ENCODE measurements around the gene EFCC1.

EFCC1 gene, protein sequence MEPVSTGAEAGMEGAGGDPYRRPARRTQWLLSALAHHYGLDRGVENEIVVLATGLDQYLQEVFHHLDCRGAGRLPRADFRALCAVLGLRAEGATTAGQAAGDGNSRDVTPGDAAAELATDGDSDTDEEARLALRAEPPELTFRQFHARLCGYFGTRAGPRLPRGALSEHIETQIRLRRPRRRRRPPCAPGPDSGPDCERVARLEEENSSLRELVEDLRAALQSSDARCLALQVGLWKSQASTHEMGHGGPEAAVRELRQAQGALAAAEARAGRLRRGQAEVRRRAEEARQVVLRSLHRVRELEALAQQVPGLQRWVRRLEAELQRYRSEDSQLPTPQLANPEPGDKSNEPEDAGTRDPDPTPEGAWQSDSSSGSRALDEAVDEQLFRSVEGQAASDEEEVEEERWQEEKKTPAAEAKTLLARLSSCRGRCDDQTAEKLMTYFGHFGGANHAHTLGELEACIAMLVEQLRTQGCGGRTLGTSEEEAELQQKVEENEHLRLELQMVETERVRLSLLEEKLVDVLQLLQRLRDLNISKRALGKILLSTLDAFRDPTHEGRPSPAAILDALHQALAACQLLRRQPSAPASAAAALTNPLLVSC

DNA sequence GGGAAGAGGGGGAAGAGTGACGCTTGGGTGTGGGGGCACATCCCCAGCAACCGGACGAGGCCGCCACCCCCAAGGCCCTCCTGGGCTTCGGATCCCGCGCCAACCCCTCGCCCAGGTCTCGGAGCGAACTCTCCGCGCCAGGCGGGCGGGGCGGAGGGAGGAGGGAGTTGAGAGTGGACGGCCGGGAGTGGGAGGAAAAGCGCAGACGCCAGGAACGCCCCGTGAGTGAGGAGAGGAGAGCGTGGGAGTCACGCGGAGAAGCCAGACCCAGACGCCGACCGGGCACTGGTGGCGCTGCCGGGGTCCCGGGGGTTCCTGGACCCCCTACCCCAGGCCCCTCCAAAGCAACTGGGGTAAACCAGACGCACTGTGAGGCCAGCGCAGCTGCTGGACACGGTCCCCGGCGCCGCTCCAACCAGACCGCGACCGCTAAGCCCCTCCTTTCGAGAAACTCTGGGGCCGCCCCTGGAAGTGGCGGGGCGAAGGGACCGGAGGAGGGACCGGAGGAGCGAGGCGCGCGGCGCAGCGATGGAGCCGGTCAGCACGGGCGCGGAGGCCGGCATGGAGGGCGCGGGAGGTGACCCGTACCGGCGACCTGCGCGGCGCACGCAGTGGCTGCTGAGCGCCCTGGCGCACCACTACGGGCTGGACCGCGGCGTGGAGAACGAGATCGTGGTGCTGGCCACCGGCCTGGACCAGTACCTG lies at the start of gene EFCC1:
Gene EFCC1 (plus strand): TSS at position 204 of the 705 bp plus-strand sequence. CDS start 325 bp downstream, at position 529.
- DNase-seq = peak in 1 of 56 donors; percentile 47

DNA sequence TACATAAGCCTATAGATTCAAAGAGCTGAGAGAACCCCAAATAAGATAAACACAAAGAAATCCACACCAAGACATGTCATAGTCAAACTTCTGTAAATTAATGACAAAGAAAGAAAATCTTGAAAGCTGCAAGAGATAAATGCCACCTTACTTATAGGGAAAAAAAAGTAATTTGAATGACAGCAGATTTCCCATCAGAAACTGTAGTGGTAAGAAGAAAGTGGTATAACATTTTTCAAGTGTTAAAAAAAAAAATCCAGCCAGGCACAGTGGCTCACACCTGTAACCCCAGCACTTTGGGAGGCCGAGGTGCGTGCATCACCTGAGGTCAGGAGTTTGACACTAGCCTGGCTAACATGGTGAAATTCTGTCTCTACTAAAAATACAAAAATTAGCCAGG lies 44.7 kb upstream of the EFCC1 start:
- no peak for DNase-seq

DNA sequence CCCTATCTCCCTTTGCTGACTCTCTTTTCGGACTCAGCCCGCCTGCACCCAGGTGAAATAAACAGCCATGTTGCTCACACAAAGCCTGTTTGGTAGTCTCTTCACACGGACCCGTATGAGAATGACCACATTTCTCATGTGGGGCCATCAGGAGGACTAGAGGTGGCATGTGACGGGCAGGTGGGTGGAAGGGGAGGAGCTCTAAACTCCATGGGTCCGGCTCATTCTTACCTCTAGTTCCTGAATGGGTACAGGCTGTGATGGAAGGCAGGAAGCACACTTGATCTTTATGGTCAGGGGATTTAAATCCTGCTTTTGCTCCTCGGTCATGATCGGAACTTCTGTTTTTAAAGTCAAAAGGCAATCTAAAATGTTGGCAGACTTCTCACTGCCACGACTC lies 35.8 kb upstream of the EFCC1 start:
- no peak for DNase-seq

DNA sequence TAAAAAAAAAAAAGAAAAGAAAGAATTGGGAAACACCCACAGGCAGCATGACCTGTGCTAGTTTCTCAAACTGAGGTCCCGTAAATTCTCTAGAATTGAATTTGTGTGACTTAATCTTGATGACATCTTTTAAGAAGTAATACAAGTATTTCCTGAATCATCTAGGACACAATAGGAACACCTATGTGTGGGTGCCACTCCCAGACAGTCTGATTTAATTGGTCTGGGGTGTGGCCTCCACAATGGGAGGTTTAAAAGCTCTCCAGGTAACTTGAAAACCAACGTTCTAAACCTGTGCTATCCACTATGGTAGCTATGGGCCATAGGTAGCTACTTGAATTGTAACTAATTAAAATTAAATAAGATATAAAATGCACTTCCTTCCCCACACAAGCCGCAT lies 35.3 kb upstream of the EFCC1 start:
- DNase-seq = no peak

DNA sequence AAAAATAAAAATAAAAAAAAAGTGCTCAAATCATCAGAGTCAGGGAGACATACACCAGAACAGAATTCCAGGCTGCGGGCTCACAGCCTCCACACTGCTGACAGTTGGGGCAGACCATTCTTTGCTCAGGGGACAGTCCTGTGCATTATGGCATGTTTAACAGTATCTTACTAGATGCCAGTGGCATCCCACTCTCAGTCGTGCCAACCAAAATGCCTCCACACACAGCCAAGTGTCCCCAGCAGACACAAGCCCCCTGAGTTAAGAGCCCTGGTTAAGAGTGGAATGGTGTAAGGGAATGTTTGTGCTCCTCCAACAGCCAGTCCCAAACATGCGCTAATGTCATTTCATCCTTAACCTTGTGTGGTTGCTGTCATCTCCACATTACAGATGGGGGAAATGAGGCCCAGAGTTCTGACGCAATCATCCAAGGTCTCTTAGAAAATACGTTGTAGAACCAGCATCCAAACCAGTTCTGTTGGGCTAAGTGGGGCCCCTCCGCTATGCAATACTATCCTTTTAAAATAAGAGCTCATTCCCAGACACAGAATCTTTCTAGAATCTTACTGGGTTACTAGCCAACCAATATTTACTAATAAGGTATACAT lies 33.3 kb upstream of the EFCC1 start:
- DNase-seq = no peak

DNA sequence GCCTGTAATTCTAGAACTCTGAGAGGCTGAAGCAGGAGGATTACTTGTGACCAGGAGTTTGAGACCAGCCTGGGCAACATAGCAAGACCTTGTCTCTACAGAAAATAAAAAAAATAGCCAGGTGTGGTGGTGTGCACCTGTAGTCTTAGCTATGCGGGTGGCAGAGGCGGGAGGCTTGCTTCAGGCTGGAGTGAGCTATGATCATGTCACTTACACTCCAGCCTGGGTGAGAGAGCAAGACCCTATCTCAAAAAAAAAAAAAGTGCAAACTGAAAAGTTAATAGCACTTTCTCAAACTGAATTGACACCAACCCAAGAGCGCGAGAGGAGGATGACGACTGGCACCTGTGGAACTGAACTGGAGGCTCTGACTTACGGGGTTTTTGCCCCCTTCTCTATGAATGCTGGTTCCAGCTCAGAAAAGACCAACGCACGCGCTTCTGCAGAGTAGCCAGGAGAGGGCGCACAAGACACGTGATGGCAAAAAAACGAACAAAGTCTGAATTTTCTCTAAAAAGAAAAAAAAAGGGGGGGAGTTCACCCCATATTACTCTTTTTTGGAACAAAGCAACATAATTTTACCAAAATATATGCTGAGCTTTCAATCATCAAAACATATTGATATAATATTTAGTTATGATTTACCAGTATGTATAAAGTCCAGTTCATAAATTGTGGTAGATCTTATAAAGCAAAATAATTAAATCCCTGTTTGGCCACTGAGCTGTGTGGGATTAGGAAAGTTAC lies 30.9 kb upstream of the EFCC1 start:
- DNase-seq = peak in 13 of 56 donors; percentile 2 to 51 (median 9)

DNA sequence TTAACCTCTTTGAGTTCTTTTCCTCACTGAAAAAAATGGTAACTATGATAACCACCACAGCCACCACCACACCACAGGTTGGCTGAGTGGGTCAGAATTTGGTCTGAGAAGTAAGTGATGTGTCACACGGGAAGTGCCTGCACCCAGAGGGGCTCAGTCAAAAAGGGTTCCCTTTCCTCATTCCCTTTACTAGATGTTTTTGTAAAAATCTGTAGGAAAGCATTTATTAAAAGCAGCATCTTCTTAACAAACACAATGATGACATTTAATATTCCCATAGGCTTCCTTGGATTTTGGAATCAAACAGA lies 30.4 kb upstream of the EFCC1 start:
- no peak for DNase-seq

DNA sequence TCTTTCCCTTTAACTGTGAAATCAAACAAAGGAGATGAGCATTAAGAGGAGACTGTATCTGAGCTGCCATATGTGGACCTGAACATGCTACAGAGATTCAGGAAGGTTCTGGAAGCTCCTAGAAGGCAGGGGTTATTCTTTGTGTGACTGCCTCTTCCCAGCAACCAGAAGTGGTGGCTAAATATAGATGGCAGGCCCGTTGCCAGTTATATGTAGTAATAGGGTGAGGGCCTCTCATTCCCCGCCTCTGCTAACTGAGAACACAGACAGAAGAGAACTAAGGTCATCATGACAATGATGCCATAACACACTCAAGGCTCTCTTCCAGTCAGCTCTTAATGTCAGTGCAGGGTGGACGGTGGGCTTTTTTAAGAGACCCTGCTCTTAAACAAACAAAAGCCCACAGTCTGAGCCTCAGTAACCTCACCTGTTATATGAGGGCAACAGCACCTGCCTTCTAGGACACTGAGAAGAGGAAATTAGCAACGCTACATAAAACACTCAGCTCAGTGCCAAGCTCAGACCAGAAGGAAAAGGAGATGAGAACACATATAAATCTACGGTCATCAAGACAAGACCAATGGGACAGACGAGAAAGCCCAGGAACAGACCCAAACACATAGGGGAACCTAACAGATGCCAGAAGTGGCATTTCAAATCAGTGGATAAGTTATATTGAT lies 29.5 kb upstream of the EFCC1 start:
- no peak for DNase-seq

DNA sequence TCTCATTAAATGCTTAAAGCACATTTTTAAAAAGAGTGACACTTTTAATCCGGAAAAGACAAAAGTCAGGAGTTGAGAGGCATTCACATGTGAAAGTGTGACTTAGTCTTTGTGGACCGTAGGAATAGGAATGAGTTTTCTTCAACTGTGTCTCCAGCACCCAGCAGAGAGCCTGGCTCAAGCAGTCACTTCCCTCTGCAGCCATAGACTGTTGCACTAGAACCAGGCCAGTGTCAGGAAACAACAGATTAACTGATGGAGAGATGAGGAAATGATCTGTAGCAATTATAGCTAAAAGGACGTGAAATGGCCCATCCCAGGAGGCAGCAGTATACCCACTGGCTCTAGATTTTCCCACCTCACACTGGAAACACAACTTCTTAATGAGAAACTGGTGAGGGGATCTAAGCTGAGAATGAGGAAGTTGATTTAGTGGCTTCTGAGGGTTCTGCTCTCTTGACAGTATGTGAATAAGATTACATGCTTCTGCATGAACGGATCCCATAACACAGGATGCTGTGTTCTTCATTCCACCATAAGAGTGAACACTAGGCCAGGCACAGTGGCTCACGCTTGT lies 27.0 kb upstream of the EFCC1 start:
- DNase-seq = no peak

DNA sequence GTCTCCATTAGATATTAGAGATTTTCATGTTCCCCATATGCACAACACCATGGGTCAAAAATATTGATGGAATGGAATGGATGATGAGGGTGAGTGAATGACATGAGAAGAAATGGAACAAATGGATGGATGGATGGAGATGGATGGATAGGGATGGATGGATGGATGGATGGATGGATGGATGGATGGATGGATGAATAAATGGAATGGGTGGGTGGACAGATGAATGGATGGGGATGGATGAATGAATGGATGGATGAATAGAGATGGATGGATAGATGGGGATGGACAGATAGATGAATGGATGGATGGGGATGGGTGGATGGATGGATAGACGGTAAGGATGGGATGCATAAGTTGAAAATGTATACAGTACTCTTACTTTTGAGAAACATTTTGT lies 25.8 kb upstream of the EFCC1 start:
- no peak for DNase-seq

DNA sequence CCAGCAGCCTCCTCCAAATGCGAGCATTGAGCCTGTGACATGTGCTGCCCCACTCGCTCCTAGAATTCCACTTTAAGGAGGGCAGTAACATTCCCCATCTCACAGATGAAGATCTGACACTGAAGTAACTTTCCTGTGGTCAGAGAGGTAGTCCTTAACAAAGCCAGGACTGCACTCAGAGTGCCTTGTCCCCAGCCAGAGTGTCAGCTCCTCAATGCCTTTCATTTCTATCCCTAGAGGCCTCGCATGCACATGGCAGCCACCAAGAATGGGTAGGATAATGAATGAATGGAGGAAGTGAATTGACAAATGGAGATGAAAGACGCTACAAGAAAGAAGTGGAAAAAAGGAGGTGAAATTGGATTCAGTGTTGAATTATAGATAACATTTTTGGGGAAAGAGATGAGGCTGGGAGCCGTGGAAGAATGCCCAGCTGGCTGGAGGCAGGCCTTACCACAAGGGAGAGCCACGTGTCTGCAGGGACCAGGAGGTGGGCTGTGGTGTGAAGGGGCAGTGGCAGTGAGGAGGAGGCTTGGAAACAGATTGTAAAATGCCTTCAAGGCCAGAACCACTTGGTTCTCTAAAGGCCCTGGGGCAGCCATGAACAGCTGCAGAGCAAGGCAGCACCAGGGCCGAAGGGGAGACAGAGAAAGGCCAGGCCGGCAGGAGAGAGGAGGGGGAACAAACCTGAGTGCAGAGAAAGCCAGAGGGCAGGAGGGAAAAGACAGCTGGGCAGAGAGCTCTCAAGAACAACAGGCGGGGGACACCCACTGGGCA lies 17.6 kb upstream of the EFCC1 start:
- DNase-seq = no peak

DNA sequence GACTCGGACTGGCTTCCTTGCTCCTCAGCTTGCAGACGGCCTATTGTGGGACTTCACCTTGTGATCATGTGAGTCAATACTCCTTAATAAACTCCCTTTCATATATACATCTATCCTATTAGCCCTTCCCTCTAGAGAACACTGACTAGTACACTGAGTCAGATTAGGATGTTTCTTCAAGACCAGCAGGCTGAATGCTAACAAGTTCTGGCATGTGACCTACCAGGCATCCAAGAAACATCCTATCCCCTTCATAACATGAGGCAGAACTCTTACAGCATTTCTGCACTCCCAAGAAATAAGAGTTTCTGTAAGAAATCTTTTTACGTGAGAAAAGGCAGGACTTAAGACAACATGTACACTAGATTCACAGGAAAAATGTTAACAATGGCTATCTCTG lies 16.5 kb upstream of the EFCC1 start:
- no peak for DNase-seq

DNA sequence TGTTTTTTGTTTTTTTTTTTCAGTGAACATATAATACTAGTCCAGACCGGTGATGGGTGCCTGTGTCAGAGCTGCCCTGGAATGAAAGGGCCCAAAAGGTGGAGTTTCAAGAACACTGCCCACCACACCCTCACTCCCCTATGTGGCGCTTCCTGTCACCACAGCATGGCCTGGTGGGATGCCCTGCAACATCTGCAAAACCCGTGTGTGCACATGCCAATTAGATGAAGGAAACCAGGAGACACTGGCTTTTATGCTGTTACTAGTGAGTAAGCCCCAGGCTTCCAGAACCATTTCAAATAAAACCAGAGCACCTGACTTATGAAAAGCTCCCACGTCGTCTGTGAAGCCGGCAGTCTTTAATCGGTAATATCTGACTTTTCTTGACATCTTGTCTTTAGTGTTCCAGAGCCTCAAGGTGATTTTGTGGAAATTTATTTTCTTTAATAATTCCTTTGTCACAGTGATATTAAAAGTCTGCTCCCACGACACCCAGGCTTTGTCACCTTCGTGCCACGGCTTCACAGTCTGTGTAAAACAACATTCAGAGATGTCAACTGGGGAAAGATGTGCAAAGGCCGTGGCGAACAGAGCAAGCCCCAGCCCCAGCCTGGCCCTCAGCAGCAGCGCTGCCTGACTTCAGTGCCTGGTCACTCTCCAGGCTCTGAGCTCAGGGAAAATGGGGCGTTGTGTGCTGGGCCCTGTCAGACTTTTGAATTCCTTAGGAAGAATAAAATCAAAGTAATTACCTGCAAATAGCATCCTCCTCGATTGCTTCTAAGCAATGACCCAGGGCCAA lies 13.6 kb upstream of the EFCC1 start:
- DNase-seq = no peak

DNA sequence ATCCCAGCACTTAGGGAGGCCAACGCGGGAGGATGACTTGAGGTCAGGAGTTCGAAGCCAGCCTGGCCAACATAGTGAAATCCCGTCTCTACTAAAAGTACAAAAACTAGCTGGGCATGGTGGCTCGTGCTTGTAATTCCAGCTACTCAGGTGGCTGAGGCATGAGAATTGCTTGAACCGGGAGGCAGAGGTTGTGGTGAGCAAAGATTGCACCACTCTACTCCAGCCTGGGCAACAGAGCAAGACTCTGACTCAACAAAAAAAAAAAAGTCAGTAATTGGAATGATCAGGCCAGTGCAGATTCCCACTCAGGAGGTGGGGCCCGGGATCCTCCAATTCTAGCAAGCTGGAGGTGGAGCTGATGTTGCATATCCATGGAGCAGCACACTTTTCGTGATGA lies 12.8 kb upstream of the EFCC1 start:
- DNase-seq = no peak

DNA sequence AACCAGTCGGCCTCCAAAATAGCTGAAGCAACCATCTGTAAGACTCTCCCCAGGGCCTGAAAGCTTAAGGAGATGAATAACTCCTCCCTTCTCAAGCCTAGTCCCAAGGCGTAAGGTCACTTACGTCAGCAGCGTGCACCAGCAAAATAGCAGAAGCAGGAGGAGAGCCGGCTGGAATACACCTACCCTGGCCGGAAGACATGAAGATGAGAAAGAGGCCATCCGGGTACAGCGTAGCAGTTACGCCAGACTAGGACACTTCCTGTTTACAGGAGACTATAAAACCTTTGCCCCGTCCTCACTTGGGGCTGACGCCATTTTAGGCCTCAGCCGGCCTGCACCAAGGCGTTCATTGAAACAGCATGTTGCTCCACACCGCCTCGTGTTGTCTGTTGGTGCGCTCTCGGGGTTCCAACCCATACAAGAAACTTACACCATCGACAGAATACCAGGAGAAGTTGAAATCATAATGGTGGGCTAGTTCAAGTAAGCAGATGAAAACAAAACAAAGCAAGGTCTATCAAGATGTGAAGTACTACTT lies 9.7 kb upstream of the EFCC1 start:
- DNase-seq = no peak

DNA sequence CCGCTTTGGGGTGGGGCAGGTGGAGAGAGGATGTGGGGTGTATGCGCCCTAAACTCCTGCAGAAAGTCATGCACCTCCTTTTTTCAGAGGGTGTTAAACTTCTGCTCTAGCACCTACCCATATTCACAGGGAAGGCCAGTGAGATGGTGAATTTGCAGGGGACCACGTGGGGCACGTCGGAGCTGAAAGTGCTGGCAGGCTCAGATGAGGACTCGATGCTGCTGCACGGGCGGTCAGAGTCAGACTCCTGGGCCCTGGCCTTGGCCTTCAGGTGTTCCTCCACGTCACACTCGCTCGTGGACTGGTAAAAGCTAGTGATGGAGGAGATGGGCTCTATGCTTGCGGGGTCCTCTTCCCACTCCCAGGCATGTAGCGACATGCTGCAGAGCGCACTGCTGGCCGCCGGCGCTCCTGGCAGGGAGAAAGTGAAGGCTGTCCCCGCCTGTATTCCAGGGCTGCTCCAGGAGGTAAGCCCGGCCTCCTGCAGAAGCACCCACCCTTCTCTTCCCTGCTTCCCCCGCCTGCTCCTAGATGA lies 8.1 kb upstream of the EFCC1 start:
- DNase-seq = no peak

DNA sequence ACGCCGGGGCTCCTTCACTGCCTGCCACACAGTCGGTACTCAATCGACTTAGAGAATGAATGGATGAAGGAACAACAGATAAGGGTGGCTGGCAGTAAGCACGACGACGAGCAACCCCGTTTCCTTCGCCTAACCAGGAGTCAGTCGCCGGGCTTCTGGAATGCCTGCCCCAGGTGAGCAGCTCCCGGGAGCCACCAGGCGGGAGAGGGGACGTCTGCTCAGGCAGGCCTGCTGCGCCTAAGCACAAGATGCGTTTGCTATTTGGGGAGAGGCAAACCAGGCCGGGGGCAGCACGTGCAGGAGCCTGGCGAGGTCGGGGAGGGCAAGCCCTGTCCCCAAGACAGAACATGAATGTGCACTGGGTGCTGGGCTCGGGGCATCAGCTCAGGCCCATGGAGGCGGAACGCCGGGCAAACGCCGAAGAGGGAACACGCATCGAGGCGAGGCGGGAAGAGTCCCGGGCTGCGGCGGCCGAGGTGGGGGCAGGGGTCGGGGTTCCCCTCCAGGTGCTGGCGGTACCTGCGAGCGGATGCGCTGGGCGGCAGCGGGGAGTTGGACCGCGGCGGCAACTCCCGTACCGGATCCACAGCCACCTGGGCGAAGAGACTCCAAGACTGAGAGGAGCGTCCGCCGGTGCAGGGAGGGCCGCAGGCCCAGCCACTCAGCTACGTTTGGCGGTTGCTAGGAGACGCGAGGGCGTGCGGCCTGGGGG lies 7.5 kb upstream of the EFCC1 start, which contains the start of gene CFAP92:
Gene CFAP92 (minus strand): TSS at position 616 of the 712 bp plus-strand sequence. CDS start 772 bp downstream, outside the sequence.
- DNase-seq = peak in 46 of 56 donors; percentile 11 to 87 (median 65)

Data from amygdala (tissue), 56 donors.